Activated CD4-positive, alpha-beta T cell treated with anti-CD3 and anti-CD28 coated beads for 24 hours (primary cell): ENCODE results near the gene TRNAU1AP.
"Not testable (repeated sequence)": the region's sequence is repeated elsewhere in the genome, so short reads cannot be mapped to it uniquely, and the experiment has no call there.

ENCODE experiments used
- DNase-seq, 2 donors: peaks; one replicate each; pipeline ENCODE4 v3.0.0-alpha.2; 2020; ENCODE audit warnings: low read depth in 2 of 2

Gene TRNAU1AP

DNA sequence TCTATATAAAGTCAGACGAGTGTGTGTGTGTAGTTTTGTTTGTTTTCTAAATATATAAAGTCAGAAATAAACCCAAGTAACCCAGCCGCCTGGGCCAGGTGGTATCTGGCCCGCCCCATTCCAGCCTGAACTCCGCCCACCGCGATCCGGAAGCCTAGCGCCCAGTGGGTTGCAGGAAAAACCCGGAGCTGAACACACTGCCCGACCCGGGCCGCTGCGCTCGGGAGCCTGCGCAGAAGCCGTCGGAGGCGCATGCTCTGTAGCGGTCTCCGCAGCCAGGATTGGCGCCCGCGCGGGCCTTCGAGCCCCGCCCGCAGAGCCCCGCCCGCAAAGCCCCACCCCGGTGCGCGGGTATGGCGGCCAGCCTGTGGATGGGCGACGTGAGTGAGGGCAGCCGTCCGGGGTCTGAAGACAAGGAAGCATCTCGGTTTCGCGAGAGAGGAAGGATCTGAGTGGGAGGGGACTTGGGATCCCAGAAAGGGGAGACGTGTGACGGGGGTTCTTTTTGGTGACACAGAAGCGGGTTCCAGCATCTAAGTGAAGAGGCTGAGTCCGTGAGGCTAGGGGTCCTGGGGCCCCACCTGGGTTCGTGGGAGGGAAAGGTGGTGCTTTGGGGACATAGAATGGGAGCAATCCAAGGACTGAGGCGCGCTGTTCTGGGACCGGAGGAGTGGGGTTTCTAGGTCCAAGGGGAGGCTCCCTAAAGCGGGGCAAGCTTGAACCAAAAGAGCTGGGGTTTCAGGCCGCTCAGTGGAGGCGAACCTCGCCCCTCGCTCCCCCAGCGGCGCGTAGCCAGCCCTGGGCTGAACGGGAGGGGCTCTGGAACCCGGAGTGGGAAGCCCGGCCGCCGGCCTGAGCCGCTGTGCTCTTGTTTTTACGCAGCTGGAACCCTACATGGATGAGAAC lies at the start of gene TRNAU1AP:
TSS of gene TRNAU1AP (plus strand) at position 328 of the 906 bp plus-strand sequence. CDS start at position 354, 26 bp downstream.
- peak; percentile 94 to 99 for DNase-seq

- DNase-seq = no peak
These were observed 49.8 kb upstream of the TRNAU1AP start for GRCh38 chr1:28503117-28503516.

DNA sequence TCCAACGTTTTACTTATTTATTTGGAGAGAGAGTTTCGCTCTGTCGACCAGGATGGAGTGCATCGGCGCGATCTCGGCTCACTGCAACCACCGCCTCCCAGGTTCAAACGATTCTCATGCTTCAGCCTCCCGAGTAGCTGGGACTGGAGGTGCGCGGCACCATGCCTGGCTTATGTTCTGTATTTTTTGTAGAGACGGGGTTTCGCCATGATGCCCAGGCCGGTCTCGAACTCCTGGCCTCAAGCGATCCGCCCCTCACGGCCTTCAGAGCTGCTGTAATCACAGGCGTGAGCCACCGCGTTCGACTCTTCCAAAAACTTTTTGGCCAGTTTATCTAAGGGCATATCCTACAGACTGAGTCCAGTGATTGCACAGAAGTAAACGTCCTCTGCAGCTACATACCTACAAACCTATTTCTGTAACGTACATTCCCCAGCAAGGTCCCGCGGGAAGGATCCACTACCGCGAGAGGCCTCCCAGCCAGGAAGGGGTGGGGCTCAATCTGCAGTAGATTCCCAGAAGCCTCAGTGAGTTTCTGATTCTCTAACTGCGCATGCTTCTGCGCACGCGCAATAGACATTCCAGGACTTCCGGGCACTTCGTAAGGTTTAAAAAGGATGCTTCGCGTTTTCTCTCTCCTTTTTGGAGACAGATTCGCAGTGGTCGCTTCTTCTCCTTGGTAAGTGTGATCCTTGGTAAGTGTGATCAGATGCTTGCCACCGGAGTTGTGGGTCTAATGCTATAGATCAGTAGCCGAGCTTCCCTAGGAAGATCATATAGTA lies 47.3 kb upstream of the TRNAU1AP start, which contains the start of gene RCC1:
TSS of gene RCC1 (plus strand) at position 638 of the 782 bp plus-strand sequence. CDS start 23,824 bp downstream, outside the sequence.
- DNase-seq = peak; percentile 90

DNA sequence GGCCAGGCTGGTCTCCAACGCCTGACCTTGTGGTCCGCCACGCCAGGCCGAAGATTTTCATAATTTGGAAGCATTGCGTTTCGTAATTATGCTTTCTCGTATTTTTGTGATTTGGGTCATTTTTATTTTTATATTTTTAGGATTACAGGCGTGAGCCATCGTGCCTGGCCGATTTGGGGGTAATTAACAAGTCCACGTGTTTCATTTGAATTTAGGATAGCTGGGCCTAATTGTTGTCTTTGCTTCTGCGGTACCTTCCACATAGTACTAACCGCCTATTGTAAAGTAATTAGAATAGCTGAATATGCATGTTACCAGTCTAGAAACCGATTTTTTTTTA lies 46.0 kb upstream of the TRNAU1AP start:
- DNase-seq = no peak

DNA sequence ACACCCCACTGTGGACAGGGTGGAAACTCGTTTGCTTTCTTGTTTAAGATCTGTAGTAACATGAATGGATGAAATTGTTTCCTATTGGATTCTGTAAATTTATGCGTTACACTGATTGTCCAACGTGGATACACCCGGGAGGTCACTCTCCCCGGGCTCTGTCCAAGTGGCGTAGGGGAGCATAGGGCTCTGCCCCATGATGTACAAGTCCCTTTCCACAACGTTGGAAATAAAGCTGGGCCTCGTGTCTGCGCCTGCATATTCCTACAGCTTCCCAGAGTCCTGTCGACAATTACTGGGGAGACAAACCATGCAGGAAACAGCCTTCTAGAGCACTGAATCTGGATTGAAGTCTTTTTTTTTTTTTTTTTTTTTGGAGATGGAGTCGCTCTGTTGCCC lies 45.6 kb upstream of the TRNAU1AP start:
- DNase-seq = peak; percentile 13 to 28

DNA sequence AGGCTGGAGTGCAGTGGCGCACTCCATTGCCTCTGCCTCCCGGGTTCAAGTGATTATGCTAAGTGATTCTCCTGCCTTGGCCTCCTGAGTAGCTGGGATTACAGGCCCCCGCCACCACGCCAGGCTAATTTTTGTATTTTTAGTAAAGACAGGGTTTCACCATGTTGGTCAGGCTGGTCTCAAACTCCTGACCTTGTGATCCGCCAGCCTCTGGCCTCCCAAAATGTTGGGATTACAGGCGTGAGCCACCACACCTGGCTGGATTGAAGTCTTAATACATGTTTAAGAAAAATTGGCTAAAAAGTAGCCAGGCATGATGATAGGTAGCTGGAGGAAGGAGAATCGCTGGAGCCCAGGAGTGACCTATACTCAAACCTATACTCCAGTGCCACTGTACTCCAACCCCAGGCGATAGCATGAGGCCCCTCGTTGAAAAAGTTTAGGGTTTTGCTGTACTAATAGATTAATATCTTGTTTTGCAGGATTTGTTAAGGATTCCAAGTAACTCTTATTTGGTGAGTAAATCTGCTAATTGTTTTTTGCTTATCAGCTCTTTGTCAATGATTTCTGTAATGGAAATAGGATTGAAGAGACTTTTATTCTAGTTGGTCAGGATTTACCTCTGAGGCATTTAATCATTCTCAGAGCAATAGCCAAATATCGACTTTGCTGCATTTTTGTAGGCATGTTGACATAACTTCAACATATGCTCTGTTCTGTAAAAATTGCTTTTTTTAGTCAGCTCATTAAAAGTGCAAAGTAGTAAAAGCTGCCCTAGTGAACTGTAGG lies 45.0 kb upstream of the TRNAU1AP start:
- DNase-seq = peak; percentile 18 to 19

DNA sequence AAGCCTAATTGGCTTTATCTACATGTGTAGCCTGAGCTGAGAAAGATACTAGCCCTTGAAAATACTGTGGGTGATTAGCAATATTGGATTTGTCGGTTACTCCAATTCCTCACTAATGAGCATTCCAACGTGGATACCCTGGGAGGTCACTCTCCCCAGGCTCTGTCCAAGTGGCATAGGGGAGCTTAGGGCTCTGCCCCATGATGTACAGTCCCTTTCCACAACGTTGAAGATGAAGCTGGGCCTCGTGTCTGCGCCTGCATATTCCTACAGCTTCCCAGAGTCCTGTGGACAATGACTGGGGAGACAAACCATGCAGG lies 44.5 kb upstream of the TRNAU1AP start:
- peak in 1 of 2 donors; percentile 26 for DNase-seq

GRCh38 chr1:28509705-28510272 lies 43.1 kb upstream of the TRNAU1AP start:
- DNase-seq = peak; percentile 20 to 46

GRCh38 chr1:28510273-28510969 lies 42.5 kb upstream of the TRNAU1AP start:
- peak; percentile 25 to 51 for DNase-seq

GRCh38 chr1:28510970-28511440 lies 41.9 kb upstream of the TRNAU1AP start:
- DNase-seq = peak in 1 of 2 donors; percentile 49

DNA sequence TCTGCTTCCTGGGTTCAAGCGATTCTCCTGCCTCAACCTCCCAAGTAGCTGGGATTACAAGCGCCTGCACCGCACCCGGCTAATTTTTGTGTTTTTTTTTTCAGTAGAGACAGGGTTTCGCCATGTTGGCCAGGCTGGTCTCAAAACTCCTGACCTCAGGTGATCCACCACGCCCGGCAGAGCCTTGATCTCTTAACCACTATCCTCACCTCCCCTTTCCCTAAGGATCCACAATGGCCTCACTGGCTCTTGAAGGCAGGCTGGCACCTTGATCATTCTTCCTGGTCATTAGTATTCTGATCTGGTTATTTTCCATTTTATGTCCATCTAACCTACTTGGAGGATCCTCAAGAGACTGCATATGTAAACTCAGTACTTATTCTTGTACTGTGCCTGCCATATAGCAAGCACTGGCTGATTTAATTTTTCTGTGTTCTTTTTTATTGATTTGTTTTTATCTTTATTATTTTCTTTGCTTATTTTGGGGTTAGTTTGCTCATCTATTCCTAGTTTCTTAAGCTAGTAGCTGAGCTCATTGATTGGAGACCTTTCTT lies 40.8 kb upstream of the TRNAU1AP start:
- DNase-seq = peak in 1 of 2 donors; percentile 25

DNA sequence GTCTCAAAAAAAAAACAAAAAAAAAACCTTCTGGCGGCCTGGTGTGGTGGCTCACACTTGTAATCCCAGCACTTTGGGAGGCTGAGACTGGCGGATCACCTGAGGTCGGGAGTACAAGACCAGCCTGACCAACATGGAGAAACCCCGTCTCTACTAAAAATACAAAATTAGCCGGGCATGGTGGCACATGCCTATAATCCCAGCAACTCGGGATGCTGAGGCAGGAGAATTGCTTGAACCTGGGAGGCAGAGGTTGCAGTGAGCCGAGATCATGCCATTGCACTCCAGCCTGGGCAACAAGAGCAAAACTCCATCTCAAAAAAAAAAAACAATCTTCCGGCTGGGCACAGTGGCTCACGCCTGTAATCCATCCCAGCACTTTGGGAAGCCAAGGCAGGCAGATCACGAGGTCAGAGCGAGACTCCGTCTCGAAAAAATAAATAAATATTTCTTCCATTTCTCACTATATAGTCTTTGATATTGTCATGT lies 38.4 kb upstream of the TRNAU1AP start:
- DNase-seq = not testable (repeated sequence)

DNA sequence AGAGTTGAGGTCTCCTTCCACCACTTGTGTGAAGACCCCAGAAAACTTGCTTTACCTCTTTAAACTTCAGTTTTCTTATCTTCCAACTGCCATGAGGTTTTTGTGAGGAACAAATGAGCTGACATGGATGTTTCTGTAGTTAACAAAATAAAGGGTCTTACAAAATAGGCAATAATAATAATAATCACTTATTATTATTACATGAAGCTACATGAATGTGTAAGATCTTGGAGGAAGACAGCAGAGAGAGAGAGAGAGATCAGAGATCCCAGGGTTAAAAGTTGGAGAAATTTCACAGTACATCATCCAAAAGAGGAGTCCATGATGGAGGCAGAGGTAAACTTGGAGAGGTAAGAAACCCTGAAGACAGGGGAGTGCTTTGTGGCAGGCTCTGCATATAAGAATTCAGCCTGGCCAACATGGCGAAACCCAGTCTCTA lies 36.3 kb upstream of the TRNAU1AP start:
- no peak for DNase-seq

GRCh38 chr1:28517649-28517999 lies 35.3 kb upstream of the TRNAU1AP start:
- no peak for DNase-seq

GRCh38 chr1:28518000-28518744 lies 34.7 kb upstream of the TRNAU1AP start:
- peak; percentile 87 to 92 for DNase-seq

DNA sequence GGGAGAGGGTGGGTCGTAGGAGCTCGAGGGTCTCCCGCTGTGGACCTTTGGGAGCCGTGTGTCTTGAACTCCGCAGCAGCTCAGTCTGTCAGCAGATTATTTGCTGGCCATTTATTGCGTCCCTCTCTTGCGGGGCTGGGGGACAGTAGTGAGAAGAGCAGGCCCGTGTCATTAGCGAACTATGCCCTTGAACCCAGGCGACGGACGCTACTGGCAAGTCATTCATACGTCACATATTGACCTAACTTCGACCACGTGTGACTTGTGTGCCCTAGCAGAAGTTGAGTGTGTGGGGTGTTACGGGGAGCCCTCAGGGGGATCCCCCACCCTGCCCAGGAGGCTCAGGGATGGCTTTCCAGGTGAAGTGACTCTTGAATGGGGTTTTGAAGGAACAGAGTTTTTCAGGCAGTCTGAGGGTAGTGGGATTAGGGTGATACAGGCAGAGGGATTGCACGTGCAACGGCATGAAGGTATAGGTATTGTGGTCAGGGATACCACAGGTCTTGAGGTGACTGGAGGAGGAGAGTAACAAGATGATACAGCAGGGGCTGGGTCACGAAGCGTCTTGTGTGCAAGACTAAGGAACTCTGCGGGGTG lies 34.0 kb upstream of the TRNAU1AP start:
- peak in 1 of 2 donors; percentile 43 for DNase-seq

DNA sequence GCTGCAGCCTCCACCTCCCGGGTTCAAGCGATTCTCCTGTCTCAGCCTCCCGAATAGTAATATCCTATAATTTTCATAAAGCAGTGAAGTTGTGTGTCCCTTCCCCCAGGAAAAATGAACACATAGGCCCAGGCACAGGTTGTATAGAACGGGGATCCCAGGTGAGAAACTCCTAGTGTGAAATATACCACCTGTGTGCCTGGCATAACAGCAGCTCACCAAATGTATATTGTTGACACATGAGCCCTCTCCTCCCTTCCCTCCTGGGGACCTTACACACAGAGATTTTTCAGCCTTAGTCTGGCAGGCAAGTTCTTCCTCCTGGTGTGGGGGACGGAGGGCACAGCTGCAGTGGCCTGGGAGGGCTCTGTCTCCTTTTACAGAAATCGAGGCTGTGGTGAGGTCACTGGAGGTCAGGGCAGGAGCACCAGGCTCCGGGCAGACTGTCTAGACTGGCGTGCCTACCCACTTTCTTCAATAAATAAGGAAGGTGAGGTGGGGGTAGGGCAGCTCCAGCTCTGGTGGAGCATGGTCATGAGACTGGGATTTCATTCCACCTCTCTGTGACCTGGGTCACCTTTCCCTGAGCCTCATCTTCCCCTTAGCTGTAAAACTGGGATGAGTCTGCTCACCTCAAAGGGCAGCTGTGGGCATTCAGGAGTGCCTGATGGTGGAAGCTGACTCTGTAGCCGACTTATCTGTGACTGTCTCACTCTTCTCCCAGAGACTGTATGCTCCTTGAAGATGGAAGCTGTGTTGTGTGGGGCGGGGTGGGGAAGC lies 32.7 kb upstream of the TRNAU1AP start:
- no peak for DNase-seq

GRCh38 chr1:28520796-28521195 lies 32.1 kb upstream of the TRNAU1AP start:
- not testable (repeated sequence) for DNase-seq
